ENCODE data around the gene DLG2.
"Not testable (repeated sequence)": the region's sequence is repeated elsewhere in the genome, so short reads cannot be mapped to it uniquely, and the experiment has no call there.

Gene DLG2

DNA sequence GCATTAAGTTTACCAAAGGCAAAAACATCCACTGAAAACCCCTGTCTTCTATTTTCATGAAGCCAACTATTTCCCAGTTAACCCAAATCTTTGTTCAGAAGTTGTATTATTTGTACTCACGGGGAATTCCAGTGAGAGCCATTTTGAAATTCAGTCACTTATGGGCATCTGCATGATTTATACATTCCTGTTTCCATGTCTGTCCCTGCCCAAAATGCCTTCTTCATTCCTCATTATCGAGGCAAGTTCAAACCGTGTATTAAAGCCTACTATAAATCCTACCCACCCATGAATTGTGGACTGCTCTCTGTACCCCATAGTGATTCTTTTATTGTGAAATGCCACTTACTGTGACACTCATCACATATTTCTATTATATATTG, 772.7 kb downstream of the DLG2 start:
- H3K36me3 ChIP-seq (replicated peaks; ENCODE audit: insufficient read depth, low read length), result no peaks in the 10 kb centered on the region
- no peaks in the 10 kb centered on the region for H3K4me1 ChIP-seq (ENCODE audit: low read length)
- no peaks in the 10 kb centered on the region for H3F3A ChIP-seq (ENCODE audit: insufficient read depth, low read length)
- no peak overlapping the region for H3K4me2 ChIP-seq (ENCODE audit: low read depth, low read length)
- H3K79me2 ChIP-seq (ENCODE audit: low read length), result no peaks in the 10 kb centered on the region
- H2AFZ ChIP-seq (ENCODE audit: low read length), result no peak overlapping the region
- no peak for DNase-seq
- H3K27ac ChIP-seq (ENCODE audit: low read length), result no peak overlapping the region
- H3K9ac ChIP-seq (ENCODE audit: low read length), result no peak overlapping the region
- H3K4me3 ChIP-seq (ENCODE audit: low read length), result no peak overlapping the region
- H3K9me2 ChIP-seq (replicated peaks; ENCODE audit: insufficient read depth, low read length), result no peaks in the 10 kb centered on the region
- TF ChIP-seq EZH2 (optimal IDR thresholded peaks at IDR 0.05; ENCODE audit: low read depth, low read length), result no peak
- TF ChIP-seq CTCF (IDR thresholded peaks at IDR 0.05; ENCODE audit: low read length), result no peak
- no peak for TF ChIP-seq EZH2phosphoT487 (IDR thresholded peaks at IDR 0.05; ENCODE audit: low read length)
- H3K9me3 ChIP-seq (replicated peaks; ENCODE audit: insufficient read depth, low read length), result no peaks in the 10 kb centered on the region
- no peaks in the 10 kb centered on the region for H4K20me1 ChIP-seq (ENCODE audit: insufficient read depth, low read length)
- no peaks in the 10 kb centered on the region for H3K27me3 ChIP-seq (replicated peaks; ENCODE audit: insufficient read depth, low read length)

DNA sequence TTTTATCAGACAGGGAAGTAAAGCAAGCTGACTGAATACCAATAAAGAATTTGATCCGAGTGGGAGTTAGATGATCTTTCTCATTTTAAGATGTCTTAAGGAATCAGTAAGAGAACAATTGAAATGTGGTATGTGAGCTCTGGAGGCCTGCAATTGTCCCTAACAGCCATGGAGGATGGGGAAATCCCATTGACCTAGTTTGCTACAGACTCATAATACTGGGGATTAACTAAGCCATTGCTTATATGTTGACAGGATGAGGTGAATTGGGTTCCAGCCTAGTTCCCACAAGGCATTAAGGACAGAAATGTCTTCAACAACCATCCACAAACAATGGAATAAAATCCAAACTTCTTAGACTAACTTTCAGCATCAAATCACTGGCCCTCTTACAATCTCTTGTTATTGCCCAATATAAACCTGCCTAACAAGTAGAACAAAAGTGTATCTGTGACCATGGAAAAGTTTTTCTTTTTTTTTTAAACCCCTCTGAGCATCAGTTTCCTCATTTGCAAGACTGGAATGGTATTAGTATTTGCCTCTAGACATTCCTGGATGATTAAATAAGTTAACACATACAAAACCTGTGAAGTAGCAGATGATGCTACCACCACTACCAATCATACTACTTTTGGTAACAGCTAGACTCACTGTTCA, 773.2 kb downstream of the DLG2 start:
- DNase-seq, result no peak
- no peak overlapping the region for H2AFZ ChIP-seq (ENCODE audit: low read length)

GRCh38 chr11:84847842-84848241, 779.3 kb downstream of the DLG2 start:
- H4K20me1 ChIP-seq (ENCODE audit: insufficient read depth, low read length), result no peaks in the 10 kb centered on the region
- TF ChIP-seq EZH2phosphoT487 (IDR thresholded peaks at IDR 0.05; ENCODE audit: low read length), result no peak
- no peak for TF ChIP-seq EZH2 (optimal IDR thresholded peaks at IDR 0.05; ENCODE audit: low read depth, low read length)
- H3K9me3 ChIP-seq (replicated peaks; ENCODE audit: insufficient read depth, low read length), result no peaks in the 10 kb centered on the region
- no peaks in the 10 kb centered on the region for H3K4me1 ChIP-seq (ENCODE audit: low read length)
- H3K9ac ChIP-seq (ENCODE audit: low read length), result no peak overlapping the region
- H2AFZ ChIP-seq (ENCODE audit: low read length), result no peak overlapping the region
- no peaks in the 10 kb centered on the region for H3K27me3 ChIP-seq (replicated peaks; ENCODE audit: insufficient read depth, low read length)
- no peak overlapping the region for H3K27ac ChIP-seq (ENCODE audit: low read length)
- no peak overlapping the region for H3K4me3 ChIP-seq (ENCODE audit: low read length)
- H3K4me2 ChIP-seq (ENCODE audit: low read depth, low read length), result no peak overlapping the region
- H3F3A ChIP-seq (ENCODE audit: insufficient read depth, low read length), result no peaks in the 10 kb centered on the region
- no peak for DNase-seq
- H3K36me3 ChIP-seq (replicated peaks; ENCODE audit: insufficient read depth, low read length), result no peaks in the 10 kb centered on the region
- H3K79me2 ChIP-seq (ENCODE audit: low read length), result no peaks in the 10 kb centered on the region
- H3K9me2 ChIP-seq (replicated peaks; ENCODE audit: insufficient read depth, low read length), result no peaks in the 10 kb centered on the region

More for the DNA sequence above, 773.2 kb downstream of the DLG2 start:
- H3K9me2 ChIP-seq (replicated peaks; ENCODE audit: insufficient read depth, low read length), result no peaks in the 10 kb centered on the region
- no peaks in the 10 kb centered on the region for H3K36me3 ChIP-seq (replicated peaks; ENCODE audit: insufficient read depth, low read length)
- H3K27me3 ChIP-seq (replicated peaks; ENCODE audit: insufficient read depth, low read length), result no peaks in the 10 kb centered on the region
- no peak overlapping the region for H3K4me2 ChIP-seq (ENCODE audit: low read depth, low read length)
- H3K4me1 ChIP-seq (ENCODE audit: low read length), result no peaks in the 10 kb centered on the region
- no peak overlapping the region for H3K27ac ChIP-seq (ENCODE audit: low read length)
- no peak overlapping the region for H3K4me3 ChIP-seq (ENCODE audit: low read length)
- TF ChIP-seq EZH2phosphoT487 (IDR thresholded peaks at IDR 0.05; ENCODE audit: low read length) (no peak), CTCF (IDR thresholded peaks at IDR 0.05; ENCODE audit: low read length) (no peak), EZH2 (optimal IDR thresholded peaks at IDR 0.05; ENCODE audit: low read depth, low read length) (no peak)
- H3K9ac ChIP-seq (ENCODE audit: low read length), result no peak overlapping the region
- H4K20me1 ChIP-seq (ENCODE audit: insufficient read depth, low read length), result no peaks in the 10 kb centered on the region
- H3F3A ChIP-seq (ENCODE audit: insufficient read depth, low read length), result no peaks in the 10 kb centered on the region
- H3K9me3 ChIP-seq (replicated peaks; ENCODE audit: insufficient read depth, low read length), result no peaks in the 10 kb centered on the region
- no peaks in the 10 kb centered on the region for H3K79me2 ChIP-seq (ENCODE audit: low read length)

- not testable (repeated sequence) for H4K20me1 ChIP-seq (ENCODE audit: insufficient read depth, low read length); H3K27me3 ChIP-seq (replicated peaks; ENCODE audit: insufficient read depth, low read length); H3K4me1 ChIP-seq (ENCODE audit: low read length); H3K4me3 ChIP-seq (ENCODE audit: low read length); H3K79me2 ChIP-seq (ENCODE audit: low read length); H3K9ac ChIP-seq (ENCODE audit: low read length); H3K9me2 ChIP-seq (replicated peaks; ENCODE audit: insufficient read depth, low read length); H3F3A ChIP-seq (ENCODE audit: insufficient read depth, low read length); H2AFZ ChIP-seq (ENCODE audit: low read length); H3K9me3 ChIP-seq (replicated peaks; ENCODE audit: insufficient read depth, low read length); DNase-seq; H3K36me3 ChIP-seq (replicated peaks; ENCODE audit: insufficient read depth, low read length); H3K27ac ChIP-seq (ENCODE audit: low read length); H3K4me2 ChIP-seq (ENCODE audit: low read depth, low read length)
These were observed 786.9 kb downstream of the DLG2 start for GRCh38 chr11:84840201-84840600.

Data from MM.1S (cell line).